NCI-H748 treated with DMSO at 0.1 percent for 48 hours (cell line): ENCODE results near the gene RAD51B.
"Not testable (repeated sequence)": the region's sequence is repeated elsewhere in the genome, so short reads cannot be mapped to it uniquely, and the experiment has no call there.

Experiments
- DNase-seq: peaks from one replicate; lab custom pipeline; 2025; lab: John Stamatoyannopoulos, UW

Gene RAD51B

GRCh38 chr14:67949771-67950170 lies 130.2 kb downstream of the RAD51B start:
- DNase-seq = no peak

- no peak for DNase-seq
These were observed 130.8 kb downstream of the RAD51B start for GRCh38 chr14:67950386-67950785.

GRCh38 chr14:67951529-67952135 lies 132.1 kb downstream of the RAD51B start:
- DNase-seq = no peak

- no peak for DNase-seq
These were observed 132.8 kb downstream of the RAD51B start for GRCh38 chr14:67952381-67952780.

DNA sequence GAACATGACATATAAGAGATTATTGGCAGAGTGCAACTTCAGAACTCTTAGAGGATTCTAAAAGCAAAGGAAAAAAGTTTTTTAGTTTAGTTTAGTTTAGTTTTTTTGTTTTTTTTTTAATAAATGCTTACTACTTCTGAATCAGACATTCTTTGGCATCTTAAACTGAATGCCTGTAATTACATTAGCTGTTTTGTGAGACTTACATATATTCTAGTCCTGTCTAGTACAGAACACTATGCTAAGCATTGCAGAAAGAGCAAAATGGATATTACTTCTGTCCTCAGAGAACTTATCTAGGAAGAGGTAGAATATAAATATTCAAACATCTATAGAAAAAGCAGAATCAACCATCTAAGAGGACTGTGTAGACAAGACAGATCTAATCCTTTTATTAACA lies 133.2 kb downstream of the RAD51B start:
- no peak for DNase-seq

DNA sequence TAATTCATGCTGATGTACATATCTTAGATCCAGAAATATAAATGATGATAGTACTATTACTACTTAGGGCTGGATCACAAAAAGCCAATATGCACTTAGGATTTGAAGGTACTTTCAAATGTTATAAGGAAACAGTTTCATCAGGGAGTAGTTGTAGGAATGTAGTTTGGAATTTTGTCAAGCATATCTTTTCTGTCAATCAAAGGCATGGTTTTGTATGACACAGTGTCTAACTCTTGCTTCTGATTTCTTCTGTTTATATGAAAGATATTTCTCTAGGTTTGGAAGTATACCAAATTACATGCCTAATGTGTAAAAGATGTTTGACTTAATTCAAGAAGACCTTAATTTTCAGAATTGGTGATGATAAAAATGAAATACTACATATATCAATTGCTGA lies 135.7 kb downstream of the RAD51B start:
- no peak for DNase-seq

DNA sequence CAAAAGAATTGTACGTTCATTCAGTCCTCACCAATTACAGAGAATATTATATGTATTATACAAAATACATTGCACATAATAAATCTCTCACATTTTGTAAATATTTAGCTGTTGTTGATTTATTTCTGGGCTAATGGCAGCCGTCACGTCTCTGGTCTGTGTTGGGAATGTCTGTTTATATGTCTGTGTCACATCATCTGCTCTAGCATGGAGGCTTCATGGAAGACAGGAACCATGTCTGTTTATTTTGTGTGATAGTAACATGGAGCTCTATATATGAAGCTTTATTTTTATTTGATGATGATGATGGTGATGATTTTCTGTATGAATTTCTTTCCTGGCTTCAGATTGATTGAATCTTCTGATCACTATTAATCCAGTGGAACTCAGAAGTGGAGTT lies 138.4 kb downstream of the RAD51B start:
- no peak for DNase-seq

DNA sequence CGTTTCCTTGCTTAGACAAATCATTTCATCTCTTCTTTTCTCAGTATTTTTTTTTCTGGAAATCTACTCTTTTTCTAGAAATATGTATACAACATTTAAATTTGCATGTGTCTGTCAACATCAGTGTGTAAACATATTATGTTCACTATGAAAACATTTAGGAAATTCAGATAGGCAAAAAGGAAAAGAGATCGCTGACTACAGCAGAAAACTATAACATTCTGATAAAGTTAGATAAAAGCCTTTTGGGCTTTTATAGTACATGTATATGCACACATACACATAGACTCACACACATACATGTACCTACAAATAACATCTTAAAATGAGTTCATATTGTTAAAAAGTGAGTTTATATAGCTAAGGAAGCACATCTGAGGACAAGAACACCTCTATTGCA lies 142.1 kb downstream of the RAD51B start:
- DNase-seq = no peak

GRCh38 chr14:67962215-67962644 lies 142.7 kb downstream of the RAD51B start:
- no peak for DNase-seq

DNA sequence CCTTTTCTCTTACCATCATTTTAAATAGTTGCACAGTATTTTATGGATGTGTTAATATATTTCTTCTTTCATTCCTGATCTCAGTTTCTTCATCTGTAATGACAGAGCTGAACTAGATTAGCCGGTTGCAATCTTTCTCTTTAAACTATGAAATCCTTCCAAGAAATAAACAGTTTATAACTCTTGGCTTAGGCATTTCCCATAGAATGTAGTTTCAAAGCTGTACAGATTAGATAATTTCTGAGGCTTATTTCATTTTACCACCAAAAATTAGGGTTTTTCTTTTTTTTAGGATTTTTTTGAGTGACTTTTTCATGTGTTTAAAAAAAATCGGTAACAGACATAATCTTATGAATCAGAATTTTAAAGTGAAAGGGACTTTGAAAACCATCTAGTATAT lies 144.0 kb downstream of the RAD51B start:
- DNase-seq = no peak

DNA sequence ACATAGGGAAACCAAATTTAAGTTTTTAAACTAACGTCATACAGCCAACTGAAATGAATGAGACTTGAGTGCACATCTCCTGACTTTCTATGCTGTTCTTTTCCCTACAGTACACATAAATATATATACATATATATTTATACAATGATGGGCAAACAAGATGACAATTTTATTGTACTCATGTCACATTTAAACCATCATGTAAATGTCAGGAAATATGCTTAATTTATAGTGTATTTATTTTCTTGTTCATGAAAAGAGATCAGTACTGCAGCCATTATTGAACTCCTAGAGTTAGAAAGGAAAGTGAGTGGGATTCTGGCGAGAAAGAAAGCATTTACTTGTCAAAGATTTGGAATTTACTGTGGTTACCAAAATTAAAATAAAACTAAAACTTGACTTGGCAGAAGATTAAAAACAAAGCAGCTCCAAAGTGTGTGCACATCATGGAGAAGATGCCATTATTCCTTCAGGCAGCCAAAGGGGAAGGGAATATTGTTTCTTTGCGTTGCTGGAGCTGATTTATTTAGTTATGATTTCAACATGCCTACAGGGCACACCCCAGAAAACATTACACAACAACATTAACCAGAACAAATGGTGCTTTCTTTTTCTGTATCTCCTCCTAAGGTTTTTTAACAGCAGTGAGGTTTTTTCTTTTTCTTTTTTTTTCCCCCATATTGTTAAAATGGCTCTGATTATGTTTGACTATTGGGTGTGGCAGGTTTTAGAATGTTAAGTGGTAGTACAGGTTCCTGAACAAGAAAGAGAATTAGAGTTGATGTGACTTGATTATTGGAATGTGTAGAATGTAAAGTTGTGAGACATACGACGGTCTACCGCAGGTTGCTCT lies 144.6 kb downstream of the RAD51B start:
- peak; percentile 75 for DNase-seq

DNA sequence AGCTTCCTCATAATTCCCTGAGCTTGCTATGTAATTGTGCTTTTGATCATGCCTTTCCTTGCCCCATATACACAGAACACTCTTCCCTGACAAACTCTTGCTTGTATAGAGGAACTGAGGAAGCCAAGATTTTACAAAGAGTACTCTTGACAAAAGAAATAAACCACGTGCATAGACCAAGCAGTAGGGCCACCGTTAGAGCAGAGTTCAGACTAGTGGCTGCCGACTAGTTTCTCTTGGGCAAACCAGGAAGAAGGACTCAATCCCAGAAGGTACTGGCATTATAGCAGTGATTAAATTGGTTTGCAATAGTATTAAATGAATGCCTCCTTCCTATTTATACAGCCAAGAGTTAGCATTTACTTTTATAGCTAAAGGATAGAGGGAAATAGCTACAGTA lies 146.1 kb downstream of the RAD51B start:
- no peak for DNase-seq

- no peak for DNase-seq
These were observed 147.6 kb downstream of the RAD51B start for GRCh38 chr14:67967206-67967605.

DNA sequence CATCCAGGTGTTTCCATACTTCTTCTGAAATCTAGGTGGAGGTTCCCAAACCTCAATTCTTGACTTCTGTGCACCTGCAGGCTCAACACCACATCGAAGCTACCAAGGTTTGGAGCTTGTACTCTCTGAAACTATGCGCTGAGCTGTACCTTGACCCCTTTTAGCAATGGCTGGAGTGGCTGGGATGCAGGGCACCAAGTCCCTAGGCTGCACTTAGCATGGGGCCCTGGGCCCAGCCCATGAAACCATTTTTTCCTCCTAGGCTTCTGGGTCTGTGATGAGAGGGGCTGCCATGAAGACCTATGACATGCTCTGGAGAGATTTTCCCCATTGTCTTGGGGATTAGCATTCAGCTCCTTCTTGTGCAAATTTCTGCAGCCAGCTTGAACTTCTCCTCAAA lies 148.4 kb downstream of the RAD51B start:
- not testable (repeated sequence) for DNase-seq

DNA sequence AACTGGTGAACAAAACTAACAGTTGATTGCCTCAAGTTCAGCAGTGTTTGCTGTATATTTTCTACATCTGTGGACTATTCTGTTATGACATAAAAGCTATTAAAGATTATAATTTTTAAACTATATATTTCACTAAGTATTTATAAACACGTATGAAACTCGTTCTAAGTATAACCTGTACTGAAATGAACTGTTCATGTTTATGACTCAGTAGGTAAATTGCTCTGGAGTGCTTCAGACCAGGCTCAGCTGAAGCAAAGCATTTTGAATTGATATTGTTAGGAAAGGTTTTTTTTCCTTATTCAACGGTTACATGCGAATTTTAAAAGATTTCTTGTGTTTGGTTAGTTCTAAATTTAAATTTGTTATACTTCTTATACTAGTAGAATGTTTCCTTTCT lies 151.3 kb downstream of the RAD51B start:
- DNase-seq = no peak

DNA sequence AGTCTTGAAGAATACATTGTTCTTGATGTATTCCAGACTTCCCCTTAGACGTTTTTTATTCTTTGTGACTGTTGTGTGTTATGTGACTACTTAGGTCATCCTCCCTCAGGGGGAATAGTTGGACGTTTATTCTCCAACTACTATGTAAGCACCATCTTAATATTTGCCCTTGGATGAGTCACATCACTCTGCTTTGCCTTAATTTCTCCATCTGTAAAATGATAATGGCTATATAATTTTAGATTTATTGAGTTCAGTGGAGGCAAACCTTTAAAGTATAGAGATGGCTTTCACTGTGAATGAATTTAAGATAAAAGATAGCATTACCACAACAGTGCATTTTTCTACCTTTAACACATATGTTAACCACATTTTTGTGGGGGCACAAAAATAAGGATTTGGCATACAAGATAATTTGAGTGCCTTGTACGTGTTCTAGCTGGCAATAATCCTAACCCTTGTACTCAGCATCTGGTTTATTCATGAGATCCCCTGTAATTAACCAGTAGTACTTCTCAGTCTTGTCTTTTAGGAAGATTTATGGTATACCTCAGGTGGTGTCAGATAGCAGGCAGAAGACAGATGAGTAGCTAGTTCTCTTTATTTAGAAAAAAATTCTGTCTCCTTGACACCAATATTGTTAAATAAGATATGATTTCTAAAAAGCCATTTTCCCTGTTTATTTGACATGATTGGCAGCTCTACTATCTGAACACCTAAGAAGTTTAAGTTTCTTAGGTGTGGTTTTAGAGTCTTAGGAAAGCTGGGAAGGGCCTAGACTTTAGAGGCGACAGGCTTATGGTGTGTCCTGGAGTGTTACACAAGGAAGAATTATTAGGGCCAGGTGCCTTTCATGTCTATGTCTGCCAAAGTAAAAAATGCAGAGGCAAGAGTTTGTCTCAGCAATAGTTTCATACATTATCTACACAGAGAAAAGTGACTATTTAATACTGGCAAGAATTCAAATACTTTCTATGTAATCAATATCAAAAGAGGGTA lies 152.3 kb downstream of the RAD51B start:
- DNase-seq = peak; percentile 10

DNA sequence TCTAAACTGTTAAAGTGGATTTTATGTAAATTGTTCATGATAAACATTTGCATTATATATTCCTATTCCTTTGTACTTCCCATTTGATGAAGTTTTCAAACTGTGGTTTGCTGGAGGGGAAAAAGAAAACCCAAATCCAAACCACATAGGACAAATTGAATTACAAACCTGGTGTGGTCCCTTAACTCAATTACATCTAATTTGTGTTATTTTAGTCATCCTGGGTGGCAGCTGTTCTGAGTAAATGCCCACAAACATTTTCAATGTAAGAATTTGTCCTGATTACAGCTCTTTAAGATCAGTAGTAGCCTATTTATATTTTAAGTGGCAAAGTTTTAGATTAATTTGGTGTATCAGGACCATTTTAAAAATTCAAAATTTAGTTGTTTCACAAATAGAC lies 153.9 kb downstream of the RAD51B start:
- no peak for DNase-seq

- no peak for DNase-seq
These were observed 155.9 kb downstream of the RAD51B start for GRCh38 chr14:67975470-67975869.

- no peak for DNase-seq
These were observed 158.0 kb downstream of the RAD51B start for GRCh38 chr14:67977434-67978034.

DNA sequence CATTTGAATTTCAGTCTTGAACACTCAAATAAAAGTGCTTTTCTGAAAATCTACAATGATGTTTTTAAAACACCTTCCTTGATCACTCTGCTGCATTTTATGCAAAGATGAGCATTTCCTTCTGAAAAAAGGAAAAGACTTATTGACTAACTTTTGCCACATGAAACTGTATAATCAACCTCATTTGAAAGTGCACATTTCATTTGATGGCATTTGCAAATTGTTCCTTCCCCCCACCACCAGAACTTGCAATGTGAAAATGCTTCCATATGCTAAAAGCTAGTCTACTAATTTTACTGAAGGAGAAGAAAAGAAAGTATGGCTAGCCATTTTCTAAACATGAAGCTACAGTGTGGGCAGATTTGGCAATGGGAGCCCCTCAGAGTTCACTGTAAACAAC lies 159.2 kb downstream of the RAD51B start:
- DNase-seq = no peak

DNA sequence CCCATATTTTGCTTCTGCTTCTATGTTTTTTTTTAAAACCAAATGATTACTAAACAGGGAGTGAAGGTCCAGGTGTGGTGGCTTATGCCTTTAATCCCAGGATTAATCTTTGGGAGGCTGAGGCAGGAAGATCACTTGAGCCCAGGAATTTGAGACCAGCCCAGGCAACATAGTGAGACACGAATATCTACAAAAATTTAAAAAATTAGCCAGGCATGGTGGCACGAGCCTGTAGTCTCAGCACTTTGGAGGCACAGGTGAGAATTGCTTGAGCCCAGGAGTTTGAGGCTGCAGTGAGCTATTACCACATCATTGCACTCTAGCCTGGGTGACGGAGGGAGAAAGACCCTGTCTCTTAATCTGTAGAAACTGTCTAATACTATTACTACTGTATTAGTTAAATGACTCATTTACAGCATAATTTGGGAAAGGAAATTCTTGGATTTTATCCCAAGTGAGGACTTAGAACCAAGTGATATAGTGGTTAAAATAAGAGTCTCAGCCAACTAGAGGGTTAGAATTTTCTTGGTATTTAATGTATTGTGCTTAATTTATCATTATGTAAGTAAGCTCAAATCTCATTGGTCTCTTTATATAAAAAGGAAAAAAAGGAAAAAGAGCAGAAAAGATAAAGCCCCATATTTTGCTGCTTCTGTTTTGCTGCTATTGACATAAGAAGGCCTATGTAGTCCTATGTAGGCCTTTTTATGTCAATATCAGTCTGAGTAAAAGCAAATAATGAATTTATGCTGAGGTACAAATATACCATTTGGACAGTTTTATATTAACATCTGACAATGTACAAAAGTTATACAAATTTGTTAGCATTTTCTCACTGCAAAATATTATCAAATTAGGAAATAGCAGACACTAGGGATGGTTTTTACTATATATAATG lies 163.4 kb downstream of the RAD51B start:
- DNase-seq = no peak
